ENCODE measurements around the gene CELA2B.
"Not testable (repeated sequence)": the region's sequence is repeated elsewhere in the genome, so short reads cannot be mapped to it uniquely, and the experiment has no call there.

The CELA2B gene

GRCh38 chr1:15501208-15502032 lies 25.5 kb downstream of the CELA2B start:
- peak; percentile 20 for DNase-seq

DNA sequence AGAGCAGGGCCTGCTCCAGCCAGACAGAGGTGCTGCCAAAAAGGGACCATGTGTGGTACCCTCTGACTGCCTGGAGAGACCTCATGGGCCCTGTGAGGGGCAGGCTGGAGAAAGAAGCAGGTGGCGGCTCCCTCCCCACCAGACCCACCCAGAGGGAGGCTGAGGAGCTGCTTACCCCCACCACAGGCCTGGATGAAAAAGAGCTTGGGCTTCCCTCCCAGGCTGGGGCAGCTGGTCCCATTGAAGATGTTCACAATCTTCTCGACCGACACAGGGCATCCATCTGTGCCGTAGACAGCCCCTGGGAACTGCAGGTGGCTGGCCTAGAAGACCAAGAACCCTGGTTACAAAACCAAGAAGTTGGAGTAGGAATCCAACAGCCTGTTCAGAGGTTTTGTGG lies 28.5 kb downstream of the CELA2B start:
- DNase-seq = no peak

DNA sequence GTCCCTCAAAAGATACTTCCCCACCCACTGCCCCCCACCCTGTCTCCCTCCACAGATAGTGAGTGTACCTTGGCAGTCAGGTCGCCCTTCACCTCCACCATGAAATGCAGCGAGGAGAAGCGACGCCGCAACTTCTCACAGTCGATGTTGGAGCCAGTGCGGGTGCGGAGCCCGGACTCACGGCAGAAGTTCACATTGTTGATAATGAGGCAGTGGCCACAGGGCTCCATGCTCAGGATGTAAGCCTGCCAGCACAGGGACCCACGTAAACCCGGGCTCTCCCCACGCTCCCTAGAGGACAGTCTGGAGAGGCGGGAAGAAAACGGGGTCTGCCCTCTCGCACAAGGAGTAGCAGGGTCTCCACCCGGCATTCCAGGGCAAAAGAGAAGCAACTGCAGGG lies 30.9 kb downstream of the CELA2B start:
- DNase-seq = no peak

GRCh38 chr1:15507278-15507677 lies 31.4 kb downstream of the CELA2B start:
- no peak for DNase-seq

GRCh38 chr1:15508700-15509487 lies 33.0 kb downstream of the CELA2B start:
- no peak for DNase-seq

DNA sequence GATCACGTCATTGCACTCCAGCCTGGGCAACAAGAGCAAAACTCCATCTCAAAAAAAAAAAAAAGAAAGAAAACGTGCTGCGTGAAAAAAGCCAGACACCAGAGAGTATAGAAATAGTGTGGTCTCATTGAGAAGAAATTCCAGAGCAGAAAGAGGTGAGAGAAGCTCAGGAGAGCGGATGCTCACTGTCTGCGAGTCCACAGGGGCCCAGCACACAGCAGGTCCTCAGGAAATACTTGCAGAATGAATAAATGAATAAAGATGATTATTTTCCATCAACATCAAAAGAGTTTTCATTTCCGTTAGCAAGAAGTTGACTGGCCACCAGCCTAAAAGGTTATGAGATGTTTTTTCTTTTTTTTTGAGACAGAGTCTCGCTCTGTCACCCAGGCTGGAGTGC lies 33.7 kb downstream of the CELA2B start:
- DNase-seq = no peak

DNA sequence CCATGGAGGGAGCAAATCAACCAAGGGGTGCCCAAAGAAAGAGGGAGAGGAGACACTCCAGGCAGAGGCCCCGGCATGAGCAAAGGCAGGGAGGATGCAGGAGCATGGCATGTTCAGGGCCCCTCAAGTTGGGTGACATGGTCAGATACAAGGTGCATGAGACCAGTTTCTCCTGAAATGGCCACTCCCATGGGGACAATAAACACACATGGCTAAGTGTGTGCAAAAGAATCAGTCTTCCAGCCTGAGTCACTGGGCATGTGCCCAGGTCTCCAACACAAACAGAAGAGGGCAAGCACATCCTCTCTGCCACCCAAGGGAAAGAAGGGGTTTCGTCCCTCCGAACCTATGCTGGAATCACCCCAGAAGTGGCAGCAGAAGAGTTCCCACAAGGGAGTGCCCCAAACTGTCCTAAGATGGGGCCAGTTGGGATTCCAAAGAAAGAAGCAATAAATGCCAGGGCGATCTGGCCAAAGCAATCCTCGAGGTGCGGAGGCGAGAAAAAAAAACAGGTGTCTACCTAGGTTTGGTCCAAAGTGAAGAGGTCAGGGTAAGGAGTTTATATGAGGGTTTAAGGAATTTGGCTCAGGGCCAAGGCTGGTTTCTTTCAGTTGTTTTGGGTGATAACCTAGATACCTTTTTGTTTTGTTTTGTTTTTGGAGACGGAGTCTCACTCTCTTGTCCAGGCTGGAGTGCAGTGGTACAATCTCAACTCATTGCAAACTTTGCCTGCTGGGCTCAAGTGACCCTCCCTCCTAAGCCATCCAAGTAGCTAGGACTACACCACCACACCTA lies 34.9 kb downstream of the CELA2B start:
- DNase-seq = no peak

DNA sequence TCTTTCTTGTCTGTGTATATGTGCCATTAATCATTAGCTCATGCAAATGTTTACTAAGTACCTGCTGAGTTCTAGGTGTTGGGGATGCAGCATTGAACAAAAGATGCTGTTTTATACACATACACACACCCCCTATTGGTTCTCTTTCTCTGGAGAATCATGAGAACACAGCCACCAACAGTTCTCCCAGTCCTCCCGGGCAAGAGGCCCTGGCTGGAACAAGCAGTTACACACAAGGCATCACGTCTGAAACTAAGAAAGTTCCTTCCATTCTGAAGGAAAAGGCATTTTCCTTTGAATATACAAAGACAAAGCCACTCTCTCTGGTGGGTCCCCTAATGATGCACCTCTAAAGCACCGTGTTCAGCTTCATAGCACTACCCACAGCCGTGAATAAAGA lies 37.3 kb downstream of the CELA2B start:
- DNase-seq = no peak

DNA sequence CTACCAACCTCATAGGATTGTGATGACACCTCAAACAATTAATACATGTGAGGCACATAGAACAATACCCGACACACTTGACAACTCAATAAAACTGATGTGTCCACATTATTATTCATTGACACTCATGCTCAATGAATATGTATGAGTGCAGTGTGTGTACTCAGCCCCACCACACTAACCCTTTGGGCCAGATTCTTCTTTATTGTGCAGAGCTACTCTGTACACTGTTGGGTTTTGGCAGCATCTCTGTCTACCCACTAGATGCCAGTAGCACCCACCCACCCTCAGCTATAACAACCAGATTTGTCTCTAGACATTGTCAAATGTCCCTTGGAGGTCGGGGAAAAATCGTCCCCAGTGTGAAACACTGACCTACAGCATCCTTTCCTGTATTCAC lies 38.0 kb downstream of the CELA2B start:
- no peak for DNase-seq

DNA sequence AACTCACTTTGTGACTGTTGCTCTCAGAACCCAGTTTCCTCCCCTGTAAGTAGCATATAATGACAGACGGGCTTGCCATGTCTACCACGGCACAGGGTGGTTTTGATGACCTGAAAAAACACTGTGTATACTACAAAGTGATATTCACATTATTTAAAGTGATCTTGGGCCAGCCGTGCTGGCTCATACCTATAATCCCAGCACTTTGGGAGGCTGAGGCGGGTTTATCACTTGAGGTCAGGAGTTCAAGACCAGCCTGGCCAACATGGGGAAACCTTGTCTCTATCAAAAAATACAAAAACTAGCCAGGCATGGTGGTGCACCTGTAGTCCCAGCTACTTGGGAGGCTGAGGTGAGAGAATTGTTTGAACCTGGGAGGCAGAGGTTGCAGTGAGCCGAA lies 38.7 kb downstream of the CELA2B start:
- DNase-seq = not testable (repeated sequence)

DNA sequence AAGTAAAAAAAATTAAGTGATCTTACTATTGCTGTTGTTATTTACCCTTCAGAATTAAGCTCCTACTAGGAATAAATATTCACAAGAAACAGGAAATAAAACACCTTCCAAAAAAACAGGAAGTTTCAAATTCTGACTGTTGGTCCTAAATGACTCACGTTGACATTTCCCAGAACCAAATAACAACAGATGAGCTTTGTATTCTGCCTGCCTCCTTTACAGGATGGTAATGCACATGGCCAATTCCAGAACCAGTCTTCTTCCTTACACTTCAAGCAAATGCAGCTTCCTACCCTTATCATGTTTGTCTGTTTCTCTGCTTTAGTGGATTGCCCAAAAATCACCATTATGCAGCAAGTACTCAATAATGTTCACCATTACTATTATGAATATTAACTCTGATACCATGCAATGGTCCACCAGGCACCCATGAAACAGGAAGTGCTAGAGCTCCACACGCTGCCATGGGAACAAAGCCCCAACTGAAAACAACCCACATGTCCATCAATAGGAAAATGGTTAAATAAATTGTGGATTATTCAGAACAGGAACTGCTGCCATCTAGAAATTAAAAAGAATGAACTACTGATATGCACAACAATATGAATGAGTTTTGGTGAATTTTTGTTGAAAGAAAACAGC lies 39.2 kb downstream of the CELA2B start:
- no peak for DNase-seq

DNA sequence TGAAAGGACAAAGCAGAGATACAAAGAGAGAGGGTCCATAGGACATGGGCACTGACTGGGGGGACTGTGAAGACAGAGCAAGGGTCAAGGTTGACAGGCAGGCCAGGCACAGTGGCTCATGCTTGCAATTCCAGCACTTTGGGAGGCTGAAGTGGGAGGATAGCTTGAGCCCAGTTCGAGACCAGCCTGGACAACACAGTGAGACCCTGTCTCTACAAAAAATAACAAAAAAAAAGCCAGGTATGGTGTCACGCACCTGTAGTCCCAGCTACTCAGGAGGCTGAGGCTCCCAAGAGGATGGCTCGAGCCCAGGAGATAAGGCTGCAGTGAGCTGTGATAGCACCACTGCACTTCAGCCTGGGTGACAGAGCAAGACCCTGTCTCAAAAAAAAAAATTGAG lies 43.7 kb downstream of the CELA2B start:
- no peak for DNase-seq

- DNase-seq = not testable (repeated sequence)
Observed at GRCh38 chr1:15521206-15521906, 45.5 kb downstream of the CELA2B start.

DNA sequence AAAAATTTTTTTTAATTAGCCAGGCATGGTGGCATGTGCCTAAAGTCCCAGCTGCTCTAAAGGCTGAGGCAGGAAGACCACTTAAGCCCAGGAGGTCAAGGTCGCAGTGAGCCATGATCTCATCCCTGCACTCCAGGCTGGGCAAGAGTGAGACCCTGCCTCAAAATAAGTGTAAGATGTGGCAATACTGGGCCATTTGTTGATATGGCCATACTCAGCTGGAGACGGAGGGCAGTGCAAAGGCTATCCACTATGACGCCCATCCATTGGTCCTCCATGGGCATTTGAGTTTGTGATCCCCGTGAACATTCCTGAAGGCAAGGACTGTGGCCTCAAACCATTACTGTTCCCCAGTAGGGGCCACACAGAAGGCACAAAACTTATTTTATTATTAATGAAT lies 46.6 kb downstream of the CELA2B start:
- no peak for DNase-seq

GRCh38 chr1:15523104-15524020 lies 47.5 kb downstream of the CELA2B start:
- no peak for DNase-seq

DNA sequence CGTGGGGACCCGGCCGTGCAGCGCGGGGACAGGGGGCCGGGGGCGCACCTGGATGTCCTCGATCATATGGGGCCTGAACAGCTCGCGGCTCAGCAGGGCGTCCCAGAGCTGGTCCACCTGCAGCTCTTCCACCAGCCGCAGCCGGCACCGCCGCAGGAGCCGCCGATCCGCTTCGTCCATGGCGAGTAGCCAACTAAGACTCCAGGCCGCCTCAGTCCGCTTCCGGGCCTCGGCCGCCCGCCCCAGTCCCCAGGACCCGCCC lies 48.0 kb downstream of the CELA2B start, which contains the start of gene CASP9:
TSS of gene CASP9 (minus strand) at position 195 of the 262 bp plus-strand sequence. CDS start at position 180, 15 bp downstream.
- no peak for DNase-seq

DNA sequence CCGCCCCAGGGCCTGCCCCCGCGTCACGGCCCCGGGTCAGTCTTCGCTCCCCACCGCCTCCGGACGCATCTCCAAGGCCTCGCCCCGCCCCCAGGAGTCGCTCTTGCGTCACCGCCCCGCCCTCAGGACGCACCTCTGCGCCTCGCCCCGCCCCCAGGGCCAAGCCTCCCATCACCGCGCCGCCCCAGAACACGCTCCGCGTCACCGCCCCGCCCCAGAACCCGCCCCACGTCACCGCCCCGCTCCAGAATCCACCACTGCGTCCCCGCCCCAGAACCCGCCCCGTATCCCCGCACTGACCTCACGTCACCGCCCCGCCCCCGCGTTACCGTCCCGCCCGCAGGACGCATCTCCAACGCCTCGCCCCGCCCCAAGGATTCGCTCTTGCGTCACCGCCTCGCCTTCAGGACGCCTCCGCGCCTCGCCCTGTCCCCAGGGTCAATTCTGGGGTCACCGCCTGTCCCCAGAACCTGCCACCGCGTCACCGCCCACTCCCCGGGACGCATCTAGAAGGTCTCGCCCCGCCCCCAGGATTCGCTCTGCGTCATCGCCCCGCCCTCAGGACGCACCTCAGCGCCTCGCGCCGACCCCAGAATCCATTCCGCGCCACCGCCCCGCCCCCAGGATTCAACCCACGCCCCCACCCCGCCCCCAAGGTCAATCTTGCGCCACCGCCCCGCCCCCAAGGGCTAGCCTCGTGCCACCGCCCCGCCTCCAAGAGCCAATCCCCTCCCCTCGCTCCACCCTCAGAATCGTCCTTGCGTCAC lies 48.6 kb downstream of the CELA2B start:
- peak; percentile 87 for DNase-seq

DNA sequence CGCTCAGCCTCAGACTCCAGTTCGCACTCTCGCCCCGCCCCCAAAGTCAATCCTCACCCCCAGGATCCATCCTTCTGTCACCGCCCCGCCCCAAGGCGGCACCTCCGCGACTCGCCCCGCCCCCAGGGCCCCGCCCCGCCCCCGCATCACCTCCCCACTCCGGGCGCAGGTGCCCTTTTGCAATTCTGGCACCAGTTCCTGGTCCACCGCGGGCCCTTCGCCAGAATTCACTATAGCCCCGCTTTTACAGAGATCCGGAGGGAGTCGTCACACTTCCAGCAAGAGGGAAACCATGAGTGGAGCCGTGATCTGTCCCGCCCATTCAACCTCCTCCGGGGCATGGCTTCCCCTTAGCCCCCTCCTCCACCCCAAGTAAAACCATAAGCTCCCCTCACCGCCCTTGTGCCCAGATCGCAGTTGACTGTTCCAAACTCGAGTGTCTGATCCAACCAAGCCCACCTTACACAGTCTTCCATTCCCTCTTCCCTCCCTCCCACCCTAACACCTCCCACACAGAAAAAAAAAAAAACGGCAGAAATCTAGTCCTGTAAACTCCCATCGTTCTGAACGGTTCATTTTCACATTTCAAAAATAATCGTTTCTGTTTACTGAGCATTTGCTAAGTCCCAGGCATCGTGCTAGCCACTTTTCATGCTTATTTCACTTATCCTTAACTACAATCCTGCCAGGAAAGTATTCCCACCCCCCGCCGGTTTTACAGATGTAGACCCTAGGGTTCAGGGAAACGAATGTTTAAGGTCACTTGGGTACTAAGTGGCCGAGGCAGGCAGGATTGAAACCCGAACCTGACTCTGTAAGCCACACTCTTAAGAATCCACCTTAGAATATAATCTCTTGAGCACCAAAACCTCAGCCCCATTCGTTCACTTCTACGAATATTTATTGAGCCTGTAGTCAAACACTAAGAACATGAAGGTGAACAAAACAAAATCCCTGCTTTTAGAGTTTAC lies 49.4 kb downstream of the CELA2B start:
- DNase-seq = peak; percentile 80

DNA sequence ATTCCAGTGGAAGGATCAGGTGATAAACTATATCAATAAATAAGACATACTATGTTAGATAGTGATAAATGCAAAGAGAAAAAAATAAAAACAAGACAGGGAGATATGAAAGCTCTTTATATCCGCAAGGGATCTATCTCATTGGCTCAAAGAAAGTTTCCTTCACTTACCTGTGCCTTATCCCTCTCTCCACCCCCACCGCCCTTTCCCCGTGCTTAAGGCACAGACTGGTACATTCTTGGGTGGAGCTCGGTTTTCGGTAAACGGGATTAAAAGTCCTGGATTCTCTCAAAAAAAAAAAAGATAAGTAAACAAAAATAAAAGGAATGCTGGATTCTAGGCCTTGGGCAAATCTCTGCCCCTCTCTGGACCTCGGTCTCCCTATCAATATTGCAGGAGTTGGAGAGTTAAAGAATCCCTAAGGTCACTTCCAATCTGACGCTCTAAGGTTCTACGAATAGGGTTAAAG lies 50.2 kb downstream of the CELA2B start:
- no peak for DNase-seq
